ENCODE results near the gene TMEM89.

DNA sequence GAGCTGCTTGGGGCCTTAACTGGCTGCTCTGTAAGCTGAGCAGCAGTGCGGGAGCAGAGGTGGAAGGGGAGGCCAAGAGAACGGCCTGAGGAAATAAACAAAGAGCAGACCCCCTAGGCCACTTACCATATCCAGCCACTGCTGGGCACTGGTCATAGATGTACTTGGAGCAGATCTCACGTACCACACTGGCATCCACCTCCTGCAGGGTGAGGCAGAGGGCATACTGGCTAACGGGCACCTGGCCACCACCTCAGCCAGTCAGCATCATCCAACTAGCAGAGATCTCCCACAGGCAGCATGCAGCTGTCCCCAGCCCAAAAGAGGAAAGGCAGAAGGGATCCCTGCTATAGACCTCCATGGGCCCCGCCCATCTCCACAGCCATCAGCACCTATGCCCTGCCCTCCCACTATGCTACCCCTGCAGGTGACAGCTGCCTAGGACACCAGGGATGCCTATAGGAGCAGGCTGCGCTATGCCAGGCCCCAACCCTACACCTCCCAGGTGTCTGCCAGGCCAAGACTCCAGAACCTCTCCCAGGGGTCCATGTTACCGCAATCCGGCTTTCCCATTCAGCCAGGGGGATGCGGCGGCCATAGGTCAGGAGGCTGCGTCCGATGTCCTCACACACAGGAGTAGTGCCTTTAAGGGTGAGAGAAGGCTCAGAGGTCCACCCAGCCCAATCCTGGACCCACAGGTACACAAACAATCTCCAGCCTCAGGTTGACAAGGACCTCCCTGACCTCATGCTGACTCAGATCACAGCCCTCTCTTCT, 21.9 kb downstream of the TMEM89 start:
- TF ChIP-seq POLR2AphosphoS5 (IDR thresholded peaks at IDR 0.05; ENCODE audit: borderline replicate concordance, low read depth, low read length): 0 out of 2 replicates have a peak, but pooled peaks have one; percentile 10
- no peak for TF ChIP-seq EZH2 (IDR thresholded peaks at IDR 0.05)
- no peak for TF ChIP-seq FOXP2 (optimal IDR thresholded peaks at IDR 0.05; ENCODE audit: control extremely low read depth, extremely low read length, insufficient read depth)

Measured in SK-N-MC (cell line).